MM.1S (cell line): ENCODE measurements around the gene ELP5.
"Not testable (repeated sequence)": the region's sequence is repeated elsewhere in the genome, so short reads cannot be mapped to it uniquely, and the experiment has no call there.

Source experiments
- DNase-seq: peaks from one replicate; pipeline ENCODE4 v3.0.0-alpha.2; 2015
- H2AFZ ChIP-seq: fragments of 300-600 bp; sonication (generic); 2 replicates; pipeline ENCODE4 v1.6.0; 2016; ENCODE audit warnings: antibody characterized with exemption, low read length
- H3F3A ChIP-seq: fragments of 300-600 bp; sonication (generic); 2 replicates; pipeline ENCODE4 v1.6.1; 2016; ENCODE audit warnings: mild to moderate bottlenecking, antibody characterized with exemption, low read length, moderate library complexity, mixed read lengths; ENCODE audit not compliant: insufficient read depth
- H3K27ac ChIP-seq: fragments of 300-600 bp; sonication (generic); 2 replicates; pipeline ENCODE4 v1.5.1; 2016; ENCODE audit warnings: mild to moderate bottlenecking, low read length
- H3K27me3 ChIP-seq: fragments of 300-600 bp; sonication (generic); replicated peaks from 2 replicates; pipeline ENCODE4 v1.6.0; 2016; ENCODE audit warnings: low read length; ENCODE audit not compliant: insufficient read depth
- H3K36me3 ChIP-seq: fragments of 300-600 bp; sonication (generic); replicated peaks from 2 replicates; pipeline ENCODE4 v1.6.1; 2016; ENCODE audit warnings: mild to moderate bottlenecking, low read length, mixed read lengths; ENCODE audit not compliant: insufficient read depth
- H3K4me1 ChIP-seq: fragments of 300-600 bp; sonication (generic); 2 replicates; pipeline ENCODE4 v1.6.1; 2016; ENCODE audit warnings: low read length, mixed read lengths
- H3K4me2 ChIP-seq: fragments of 300-600 bp; sonication (generic); 2 replicates; pipeline ENCODE4 v1.6.0; 2016; ENCODE audit warnings: low read depth, low read length
- H3K4me3 ChIP-seq: fragments of 300-600 bp; sonication (generic); 2 replicates; pipeline ENCODE4 v1.5.1; 2016; ENCODE audit warnings: low read length, mixed read lengths
- H3K79me2 ChIP-seq: fragments of 300-600 bp; sonication (generic); 2 replicates; pipeline ENCODE4 v1.6.1; 2016; ENCODE audit warnings: mixed run types, low read length, mixed read lengths
- H3K9ac ChIP-seq: fragments of 300-600 bp; sonication (generic); 2 replicates; pipeline ENCODE4 v1.6.1; 2016; ENCODE audit warnings: low read length, mixed read lengths
- H3K9me2 ChIP-seq: fragments of 300-600 bp; sonication (generic); replicated peaks from 2 replicates; pipeline ENCODE4 v1.6.1; 2016; ENCODE audit warnings: mild to moderate bottlenecking, low read length, mixed read lengths; ENCODE audit not compliant: insufficient read depth
- H3K9me3 ChIP-seq: fragments of 300-600 bp; sonication (generic); replicated peaks from 2 replicates; pipeline ENCODE4 v1.6.1; 2016; ENCODE audit warnings: mild to moderate bottlenecking, low read length, mixed read lengths; ENCODE audit not compliant: insufficient read depth
- H4K20me1 ChIP-seq: fragments of 300-600 bp; sonication (generic); 2 replicates; pipeline ENCODE4 v1.6.1; 2016; ENCODE audit warnings: mild to moderate bottlenecking, low read length, moderate library complexity, mixed read lengths; ENCODE audit not compliant: insufficient read depth
- EZH2 ChIP-seq: fragments of 300-600 bp; sonication (generic); optimal IDR thresholded peaks from 2 replicates; pipeline ENCODE3; 2017; ENCODE audit warnings: low read depth, mild to moderate bottlenecking, antibody characterized with exemption, low read length, mixed read lengths
- EZH2phosphoT487 ChIP-seq: fragments of 300-600 bp; sonication (generic); IDR thresholded peaks from 2 replicates; pipeline ENCODE4 v1.6.1; 2018; ENCODE audit warnings: antibody characterized with exemption, low read length
- TF ChIP-seq, protein P1 (sequence below): fragments of 300-600 bp; sonication (generic); IDR thresholded peaks from 2 replicates; pipeline ENCODE4 v1.5.1; 2016; ENCODE audit warnings: antibody characterized with exemption, low read length, mixed read lengths

Gene ELP5

DNA sequence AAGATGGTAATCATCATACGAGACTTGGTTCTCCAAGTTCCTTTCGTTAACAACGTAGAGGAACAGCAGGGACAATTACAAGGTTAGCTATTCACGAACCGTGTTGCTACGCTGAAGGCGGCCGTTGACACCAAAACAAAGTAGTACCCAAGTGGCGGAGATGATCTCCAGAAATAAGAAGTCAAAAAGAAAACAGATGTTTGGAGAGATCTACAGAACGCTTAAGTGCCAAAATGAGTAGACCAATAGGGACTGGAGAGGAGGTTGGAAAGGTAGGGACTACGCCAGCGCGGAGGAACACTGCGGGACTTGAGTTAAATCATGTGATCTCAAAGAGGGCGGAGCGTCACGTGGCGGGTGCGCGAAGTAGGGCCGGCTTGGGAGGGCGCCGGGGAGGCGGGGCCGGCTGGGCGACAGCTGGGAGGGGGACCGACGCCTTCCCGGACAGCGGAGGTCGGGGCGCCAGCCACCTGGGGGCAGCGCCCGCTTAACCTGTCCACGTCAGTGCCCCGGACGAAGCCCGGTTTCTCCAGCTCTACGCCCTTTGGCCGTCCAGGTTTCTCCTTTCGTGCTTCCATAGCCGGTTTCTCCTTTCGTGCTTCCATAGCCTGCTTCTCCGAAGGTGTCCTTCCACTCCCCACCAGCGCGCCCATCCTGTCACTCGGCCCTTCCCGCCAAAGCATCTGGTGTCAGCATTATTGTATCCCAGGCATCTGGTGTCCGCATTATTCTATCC lies 9.1 kb upstream of the ELP5 start:
- H3K27me3 ChIP-seq = no peaks in the 10 kb centered on the region
- peak; percentile 96 for DNase-seq

DNA sequence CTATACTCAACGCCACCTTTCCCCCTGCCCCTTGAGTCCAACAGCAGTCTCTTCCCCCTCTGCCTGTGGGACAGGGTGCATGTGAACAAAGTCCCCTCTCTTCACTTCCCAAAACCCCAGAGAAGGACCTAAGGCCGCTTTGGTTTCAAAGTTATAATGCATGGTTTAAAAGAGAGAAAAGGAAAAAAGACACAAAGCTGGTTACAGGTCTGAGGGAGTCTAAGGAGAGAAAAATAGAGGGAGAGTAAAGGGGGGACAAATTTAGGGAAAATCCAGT lies 8.6 kb upstream of the ELP5 start:
- H3K79me2 ChIP-seq = peaks cover 60% of the 10 kb centered on the region
- H3K27ac ChIP-seq = peak overlapping the region; percentile 75; the same call in 1 of the 2 replicates
- no peaks in the 10 kb centered on the region for H4K20me1 ChIP-seq
- peak overlapping the region; percentile 91; the same call in 1 of the 2 replicates for H3K9ac ChIP-seq
- H3F3A ChIP-seq = peaks cover 42% of the 10 kb centered on the region
- no peak overlapping the region for H2AFZ ChIP-seq
- no peak for DNase-seq
- no peaks in the 10 kb centered on the region for H3K27me3 ChIP-seq
- no peaks in the 10 kb centered on the region for H3K9me2 ChIP-seq
- peak overlapping the region; percentile 80 for H3K4me2 ChIP-seq
- H3K9me3 ChIP-seq = no peaks in the 10 kb centered on the region
- H3K36me3 ChIP-seq = 0 out of 2 replicates have a peak, but pooled peaks cover 3% of the 10 kb centered on the region
- H3K4me1 ChIP-seq = peaks cover 15% of the 10 kb centered on the region
- H3K4me3 ChIP-seq = peak overlapping the region; percentile 96
- TF ChIP-seq, protein P1, sequence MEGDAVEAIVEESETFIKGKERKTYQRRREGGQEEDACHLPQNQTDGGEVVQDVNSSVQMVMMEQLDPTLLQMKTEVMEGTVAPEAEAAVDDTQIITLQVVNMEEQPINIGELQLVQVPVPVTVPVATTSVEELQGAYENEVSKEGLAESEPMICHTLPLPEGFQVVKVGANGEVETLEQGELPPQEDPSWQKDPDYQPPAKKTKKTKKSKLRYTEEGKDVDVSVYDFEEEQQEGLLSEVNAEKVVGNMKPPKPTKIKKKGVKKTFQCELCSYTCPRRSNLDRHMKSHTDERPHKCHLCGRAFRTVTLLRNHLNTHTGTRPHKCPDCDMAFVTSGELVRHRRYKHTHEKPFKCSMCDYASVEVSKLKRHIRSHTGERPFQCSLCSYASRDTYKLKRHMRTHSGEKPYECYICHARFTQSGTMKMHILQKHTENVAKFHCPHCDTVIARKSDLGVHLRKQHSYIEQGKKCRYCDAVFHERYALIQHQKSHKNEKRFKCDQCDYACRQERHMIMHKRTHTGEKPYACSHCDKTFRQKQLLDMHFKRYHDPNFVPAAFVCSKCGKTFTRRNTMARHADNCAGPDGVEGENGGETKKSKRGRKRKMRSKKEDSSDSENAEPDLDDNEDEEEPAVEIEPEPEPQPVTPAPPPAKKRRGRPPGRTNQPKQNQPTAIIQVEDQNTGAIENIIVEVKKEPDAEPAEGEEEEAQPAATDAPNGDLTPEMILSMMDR = no peak
- TF ChIP-seq EZH2phosphoT487 (no peak), EZH2 (no peak)

More for the DNA sequence above, 9.1 kb upstream of the ELP5 start:
- no peaks in the 10 kb centered on the region for H4K20me1 ChIP-seq
- no peaks in the 10 kb centered on the region for H3K9me2 ChIP-seq
- peaks cover 15% of the 10 kb centered on the region for H3K4me1 ChIP-seq
- peak overlapping the region; percentile 91 for H3K9ac ChIP-seq
- peak overlapping the region; percentile 96 for H3K4me3 ChIP-seq
- H3K36me3 ChIP-seq = 0 out of 2 replicates have a peak, but pooled peaks cover 3% of the 10 kb centered on the region
- peak overlapping the region; percentile 80 for H3K4me2 ChIP-seq
- peak overlapping the region; percentile 84 for H2AFZ ChIP-seq
- H3K27ac ChIP-seq = peak overlapping the region; percentile 75
- no peaks in the 10 kb centered on the region for H3K9me3 ChIP-seq
- peaks cover 42% of the 10 kb centered on the region for H3F3A ChIP-seq
- TF ChIP-seq EZH2 = no peak
- TF ChIP-seq, protein P1 = peak; percentile 12; the same call in 1 of the 2 replicates
- H3K79me2 ChIP-seq = peaks cover 55% of the 10 kb centered on the region

DNA sequence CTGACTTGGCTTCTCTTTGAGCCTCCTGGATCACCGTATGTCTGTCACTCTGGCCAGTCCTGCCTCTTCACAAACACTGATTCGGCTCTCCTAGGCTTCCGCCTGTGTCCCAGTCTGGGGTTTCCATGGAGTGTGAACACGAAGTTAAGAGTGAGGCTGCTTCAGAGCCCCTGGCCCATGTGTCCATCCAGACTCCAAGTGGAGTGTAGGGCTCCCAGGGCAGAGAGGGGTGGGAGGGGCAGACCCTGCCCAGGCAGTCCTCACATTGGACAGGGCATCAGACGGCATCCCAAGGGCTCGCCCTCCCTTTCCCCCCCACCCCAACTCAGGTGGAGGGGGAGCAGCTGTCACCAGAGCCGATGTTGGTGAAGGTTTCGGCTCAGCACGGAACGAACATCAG lies 8.2 kb upstream of the ELP5 start:
- not testable (repeated sequence) for H3K36me3 ChIP-seq, H2AFZ ChIP-seq, H3K9me3 ChIP-seq, H4K20me1 ChIP-seq, H3K4me3 ChIP-seq, H3K27me3 ChIP-seq, H3K9me2 ChIP-seq, H3K9ac ChIP-seq, H3K4me2 ChIP-seq, DNase-seq
- peaks cover 61% of the 10 kb centered on the region for H3K79me2 ChIP-seq
- H3K27ac ChIP-seq = peak overlapping the region; percentile 75; the same call in 1 of the 2 replicates
- peaks cover 42% of the 10 kb centered on the region for H3F3A ChIP-seq
- peaks cover 15% of the 10 kb centered on the region for H3K4me1 ChIP-seq

DNA sequence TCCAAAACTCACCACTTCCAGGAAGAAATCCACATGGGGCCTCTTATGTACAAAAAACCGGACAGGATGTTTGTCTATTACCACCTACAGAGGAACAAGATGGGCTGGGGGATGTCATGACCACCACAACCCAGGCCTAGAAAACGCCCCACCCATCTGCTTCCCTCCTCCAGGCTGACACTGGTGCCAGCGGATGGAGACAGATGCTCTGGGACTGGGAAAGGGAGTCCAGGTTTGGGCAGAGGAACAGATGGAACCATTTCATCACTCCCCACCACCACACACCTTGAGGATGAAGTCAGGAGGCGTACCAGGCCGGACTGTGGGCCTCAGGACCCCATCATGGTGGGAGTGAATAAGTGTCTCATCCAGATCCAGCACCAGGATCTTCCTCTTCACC lies 5.2 kb upstream of the ELP5 start:
- no peaks in the 10 kb centered on the region for H3K9me2 ChIP-seq
- H3K27ac ChIP-seq = no peak overlapping the region
- peaks cover 13% of the 10 kb centered on the region for H3K4me1 ChIP-seq
- no peaks in the 10 kb centered on the region for H3K9me3 ChIP-seq
- no peaks in the 10 kb centered on the region for H3K27me3 ChIP-seq
- H3K9ac ChIP-seq = no peak overlapping the region
- no peak for DNase-seq
- H3F3A ChIP-seq = peaks cover 22% of the 10 kb centered on the region
- no peak for TF ChIP-seq EZH2phosphoT487
- H4K20me1 ChIP-seq = no peaks in the 10 kb centered on the region
- H3K4me2 ChIP-seq = no peak overlapping the region
- no peak overlapping the region for H3K4me3 ChIP-seq
- 0 out of 2 replicates have a peak, but pooled peaks cover 3% of the 10 kb centered on the region for H3K36me3 ChIP-seq
- no peak overlapping the region for H2AFZ ChIP-seq
- H3K79me2 ChIP-seq = peaks cover 62% of the 10 kb centered on the region
